Activated T-helper 17 cell treated with anti-CD3 and anti-CD28 coated beads, Interleukin-2, amount 50 U/mL, for 72 hours (primary cell): Measurements from ENCODE around the gene TMUB1. TPM values are rescaled to one million over a fixed set of nuclear protein-coding genes. Genes with fewer than 3 reads are reported as not detected.
A peak's percentile ranks its signal among the peaks of the same experiment; 100 is the strongest.

ENCODE experiments used
- ATAC-seq: fragments of 150-1000 bp; cut with Tn5 transposase; replicated peaks from 2 replicates; pipeline ENCODE4 v1.10.0; 2021; ENCODE audit warnings: mild to moderate bottlenecking, moderate library complexity
- H3K27ac Mint-ChIP-seq: one replicate; pipeline ENCODE4 v1.8.0; 2022; ENCODE audit warnings: mixed read lengths
- H3K27me3 Mint-ChIP-seq: one replicate; pipeline ENCODE4 v1.8.0; 2022; ENCODE audit warnings: mixed read lengths
- H3K36me3 Mint-ChIP-seq: one replicate; pipeline ENCODE4 v1.8.0; 2022; ENCODE audit warnings: low read depth, mild to moderate bottlenecking, mixed read lengths
- H3K4me1 Mint-ChIP-seq: one replicate; pipeline ENCODE4 v1.8.0; 2022; ENCODE audit warnings: mixed read lengths
- H3K4me3 Mint-ChIP-seq: one replicate; pipeline ENCODE4 v1.8.0; 2022; ENCODE audit warnings: mild to moderate bottlenecking, mixed read lengths
- H3K9me3 Mint-ChIP-seq: one replicate; pipeline ENCODE4 v1.8.0; 2022; ENCODE audit warnings: mixed read lengths
- total RNA-seq, 2 donors: library from RNA; stranded (reverse); gene quantifications; one replicate each; pipeline ENCODE4 v1.2.3, GENCODE V29; 2022

TMUB1 gene
- 10 to 100 TPM; 72.7 to 78.4 TPM for total RNA-seq

GRCh38 chr7:151083071-151083823 lies at the start of gene TMUB1:
TMUB1 (minus strand) TSS chr7:151083493; CDS start chr7:151082563, 930 bp downstream.
- Mint-ChIP-seq H3K27me3 (no peaks in the 10 kb centered on the region), H3K4me1 (peaks cover 15% of the 10 kb centered on the region)

GRCh38 chr7:151132461-151133205 lies 49.3 kb upstream of the TMUB1 start:
- no peaks in the 10 kb centered on the region for H3K27me3 Mint-ChIP-seq
- no peak for ATAC-seq
- no peaks in the 10 kb centered on the region for H3K9me3 Mint-ChIP-seq
- H3K4me3 Mint-ChIP-seq = no peak overlapping the region
- no peaks in the 10 kb centered on the region for H3K4me1 Mint-ChIP-seq
- H3K27ac Mint-ChIP-seq = no peak overlapping the region
- H3K36me3 Mint-ChIP-seq = peaks cover 20% of the 10 kb centered on the region

More at GRCh38 chr7:151083071-151083823, at the start of gene TMUB1:
- peak; percentile 60 for ATAC-seq
- Mint-ChIP-seq H3K4me3 (peak within 1 kb of the TSS; percentile 94), H3K27ac (peak within 1 kb of the TSS; percentile 96), H3K9me3 (no peaks in the 10 kb centered on the region), H3K36me3 (peaks cover 39% of the 10 kb centered on the region)

- Mint-ChIP-seq H3K9me3 (no peaks in the 10 kb centered on the region), H3K36me3 (peaks cover 20% of the 10 kb centered on the region), H3K4me1 (no peaks in the 10 kb centered on the region), H3K4me3 (no peak overlapping the region), H3K27me3 (no peaks in the 10 kb centered on the region), H3K27ac (no peak overlapping the region)
- no peak for ATAC-seq
Observed at GRCh38 chr7:151131592-151132293, 48.5 kb upstream of the TMUB1 start.

- ATAC-seq = no peak
- no peak overlapping the region for H3K4me3 Mint-ChIP-seq
- H3K27me3 Mint-ChIP-seq = no peaks in the 10 kb centered on the region
- peaks cover 20% of the 10 kb centered on the region for H3K36me3 Mint-ChIP-seq
- H3K27ac Mint-ChIP-seq = no peak overlapping the region
- H3K4me1 Mint-ChIP-seq = no peaks in the 10 kb centered on the region
- H3K9me3 Mint-ChIP-seq = no peaks in the 10 kb centered on the region
Observed at GRCh38 chr7:151131224-151131591, 47.9 kb upstream of the TMUB1 start.

- no peak for ATAC-seq
- Mint-ChIP-seq H3K4me3 (no peak overlapping the region), H3K36me3 (peaks cover 20% of the 10 kb centered on the region), H3K27ac (no peak overlapping the region), H3K27me3 (no peaks in the 10 kb centered on the region), H3K9me3 (no peaks in the 10 kb centered on the region), H3K4me1 (no peaks in the 10 kb centered on the region)
Observed at GRCh38 chr7:151130741-151131157, 47.5 kb upstream of the TMUB1 start.

- H3K4me1 Mint-ChIP-seq = no peaks in the 10 kb centered on the region
- no peak for ATAC-seq
- no peaks in the 10 kb centered on the region for H3K27me3 Mint-ChIP-seq
- no peak overlapping the region for H3K4me3 Mint-ChIP-seq
- H3K9me3 Mint-ChIP-seq = no peaks in the 10 kb centered on the region
- H3K27ac Mint-ChIP-seq = no peak overlapping the region
- peaks cover 20% of the 10 kb centered on the region for H3K36me3 Mint-ChIP-seq
Observed at GRCh38 chr7:151129960-151130591, 46.8 kb upstream of the TMUB1 start.

- Mint-ChIP-seq H3K36me3 (peaks cover 22% of the 10 kb centered on the region), H3K4me1 (no peaks in the 10 kb centered on the region), H3K4me3 (no peak overlapping the region), H3K27ac (no peak overlapping the region), H3K27me3 (no peaks in the 10 kb centered on the region), H3K9me3 (no peaks in the 10 kb centered on the region)
- no peak for ATAC-seq
Observed at GRCh38 chr7:151129117-151129959, 46.0 kb upstream of the TMUB1 start.

- H3K9me3 Mint-ChIP-seq = no peaks in the 10 kb centered on the region
- no peak overlapping the region for H3K4me3 Mint-ChIP-seq
- no peak overlapping the region for H3K27ac Mint-ChIP-seq
- H3K36me3 Mint-ChIP-seq = peaks cover 28% of the 10 kb centered on the region
- peaks cover 5% of the 10 kb centered on the region for H3K4me1 Mint-ChIP-seq
- ATAC-seq = no peak
- H3K27me3 Mint-ChIP-seq = no peaks in the 10 kb centered on the region
Observed at GRCh38 chr7:151128716-151129115, 45.4 kb upstream of the TMUB1 start.

GRCh38 chr7:151128144-151128543 lies 44.9 kb upstream of the TMUB1 start:
- Mint-ChIP-seq H3K4me1 (peaks cover 7% of the 10 kb centered on the region), H3K4me3 (no peak overlapping the region), H3K36me3 (peaks cover 34% of the 10 kb centered on the region), H3K27me3 (no peaks in the 10 kb centered on the region), H3K9me3 (no peaks in the 10 kb centered on the region), H3K27ac (no peak overlapping the region)
- no peak for ATAC-seq

- H3K4me1 Mint-ChIP-seq = peaks cover 7% of the 10 kb centered on the region
- no peak for ATAC-seq
- H3K9me3 Mint-ChIP-seq = no peaks in the 10 kb centered on the region
- no peak overlapping the region for H3K4me3 Mint-ChIP-seq
- H3K36me3 Mint-ChIP-seq = peaks cover 31% of the 10 kb centered on the region
- no peak overlapping the region for H3K27ac Mint-ChIP-seq
- H3K27me3 Mint-ChIP-seq = no peaks in the 10 kb centered on the region
Observed at GRCh38 chr7:151126491-151127137, 43.3 kb upstream of the TMUB1 start.

- H3K27ac Mint-ChIP-seq = no peak overlapping the region
- no peak for ATAC-seq
- peaks cover 7% of the 10 kb centered on the region for H3K4me1 Mint-ChIP-seq
- H3K27me3 Mint-ChIP-seq = no peaks in the 10 kb centered on the region
- no peaks in the 10 kb centered on the region for H3K9me3 Mint-ChIP-seq
- H3K36me3 Mint-ChIP-seq = peaks cover 33% of the 10 kb centered on the region
- H3K4me3 Mint-ChIP-seq = no peak overlapping the region
Observed at GRCh38 chr7:151125846-151126481, 42.7 kb upstream of the TMUB1 start.

GRCh38 chr7:151125470-151125845 lies 42.2 kb upstream of the TMUB1 start:
- no peak overlapping the region for H3K4me3 Mint-ChIP-seq
- no peak overlapping the region for H3K27ac Mint-ChIP-seq
- no peaks in the 10 kb centered on the region for H3K9me3 Mint-ChIP-seq
- no peak for ATAC-seq
- peaks cover 33% of the 10 kb centered on the region for H3K36me3 Mint-ChIP-seq
- H3K27me3 Mint-ChIP-seq = no peaks in the 10 kb centered on the region
- H3K4me1 Mint-ChIP-seq = peaks cover 7% of the 10 kb centered on the region

GRCh38 chr7:151124899-151125399 lies 41.7 kb upstream of the TMUB1 start:
- Mint-ChIP-seq H3K4me3 (no peak overlapping the region), H3K27ac (no peak overlapping the region), H3K4me1 (peaks cover 7% of the 10 kb centered on the region), H3K9me3 (no peaks in the 10 kb centered on the region), H3K36me3 (peaks cover 33% of the 10 kb centered on the region), H3K27me3 (no peaks in the 10 kb centered on the region)
- no peak for ATAC-seq
